IMR-90 (cell line): Measurements from ENCODE around the gene SMARCA4. TPM values are rescaled to one million over a fixed set of nuclear protein-coding genes. Genes with fewer than 3 reads are reported as not detected.

Source experiments
- ATAC-seq: fragments of 200-7000 bp; cut with Tn5 transposase; 2 replicates; pipeline ENCODE4 v1.9.1; 2020; ENCODE audit warnings: low read depth, mild to moderate bottlenecking, moderate library complexity
- BruUV-seq: library from RNA; stranded (reverse); fragments of 400-500 nt; replicated peaks from 2 replicates; lab custom pipeline; 2021; lab: Mats Ljungman, UMichigan
- CTCF ChIA-PET: fragments of 300-600 bp; formaldehyde crosslinking; extraction: SDS; loops from one replicate; lab custom pipeline; 2021; ENCODE audit warnings: antibody characterized with exemption; lab: Yijun Ruan, JAX
- POLR2A ChIA-PET: fragments of 300-600 bp; sonication (Branson Sonifier 250); formaldehyde crosslinking; loops from one replicate; lab custom pipeline; 2022; ENCODE audit warnings: antibody characterized with exemption; ENCODE audit not compliant: unreplicated experiment; lab: Charles Lee
- DNase-seq: peaks from one replicate; pipeline ENCODE4 v3.0.0; 2013
- H2AFZ ChIP-seq: replicated peaks from 2 replicates; pipeline ENCODE3; 2013; ENCODE audit warnings: low read length, mild to moderate bottlenecking; ENCODE audit not compliant: poor library complexity
- H2AK5ac ChIP-seq: 2 replicates; pipeline ENCODE4 v1.6.1; 2013; ENCODE audit warnings: low read depth, low read length, inconsistent platforms
- H2AK9ac ChIP-seq: replicated peaks from 2 replicates; pipeline ENCODE3; 2013; ENCODE audit warnings: mild to moderate bottlenecking, low read depth, low read length, moderate library complexity; ENCODE audit not compliant: poor library complexity
- H2BK120ac ChIP-seq: 2 replicates; pipeline ENCODE4 v1.6.1; 2013; ENCODE audit warnings: low read depth, low read length, inconsistent platforms
- H2BK15ac ChIP-seq: 3 replicates; pipeline ENCODE4 v1.6.1; 2013; ENCODE audit warnings: low read depth, low read length, inconsistent platforms
- H2BK20ac ChIP-seq: 2 replicates; pipeline ENCODE4 v1.6.1; 2013; ENCODE audit warnings: low read depth, mild to moderate bottlenecking, inconsistent platforms, low read length, moderate library complexity
- H2BK5ac ChIP-seq: 2 replicates; pipeline ENCODE4 v1.6.1; 2013; ENCODE audit warnings: mild to moderate bottlenecking, low read depth, low read length, inconsistent platforms; ENCODE audit not compliant: poor library complexity, severe bottlenecking
- H3K14ac ChIP-seq: replicated peaks from 2 replicates; pipeline ENCODE4 v1.6.1; 2013; ENCODE audit warnings: low read depth, low read length, inconsistent platforms
- H3K18ac ChIP-seq: 2 replicates; pipeline ENCODE4 v1.6.1; 2013; ENCODE audit warnings: low read depth, low read length, control low read depth
- H3K23ac ChIP-seq: 2 replicates; pipeline ENCODE4 v1.6.1; 2013; ENCODE audit warnings: low read depth, low read length, inconsistent platforms
- H3K27ac ChIP-seq: 2 replicates; pipeline ENCODE4 v1.5.1; 2013; ENCODE audit warnings: mild to moderate bottlenecking, control low read depth, low read length; ENCODE audit not compliant: insufficient read depth
- H3K27me3 ChIP-seq: 2 replicates; pipeline ENCODE4 v1.6.1; 2013; ENCODE audit warnings: low read length; ENCODE audit not compliant: control insufficient read depth, insufficient read depth
- H3K36me3 ChIP-seq: 2 replicates; pipeline ENCODE4 v1.6.1; 2013; ENCODE audit warnings: low read length, mixed read lengths; ENCODE audit not compliant: control insufficient read depth, insufficient read depth
- H3K4ac ChIP-seq: 2 replicates; pipeline ENCODE4 v1.6.1; 2013; ENCODE audit warnings: low read depth, low read length, inconsistent platforms
- H3K4me1 ChIP-seq: 2 replicates; pipeline ENCODE4 v1.6.1; 2013; ENCODE audit warnings: low read length, mixed read lengths; ENCODE audit not compliant: control insufficient read depth, insufficient read depth
- H3K4me2 ChIP-seq: 2 replicates; pipeline ENCODE4 v1.6.1; 2013; ENCODE audit warnings: low read depth, mild to moderate bottlenecking, control low read depth, low read length, moderate library complexity
- H3K4me3 ChIP-seq: 2 replicates; pipeline ENCODE4 v1.5.1; 2013; ENCODE audit warnings: low read depth, mild to moderate bottlenecking, control low read depth, low read length, moderate library complexity; ENCODE audit not compliant: insufficient read depth
- H3K56ac ChIP-seq: 2 replicates; pipeline ENCODE4 v1.6.1; 2013; ENCODE audit warnings: low read length, inconsistent platforms; ENCODE audit not compliant: insufficient read depth; ENCODE audit errors: extremely low read depth
- H3K79me1 ChIP-seq, 2 experiments: 2 replicates each; pipeline ENCODE4 v1.6.1; 2013; ENCODE audit warnings: low read length in 2 of 2, inconsistent platforms in 1 of 2, low read depth in 1 of 2
- H3K9ac ChIP-seq: 2 replicates; pipeline ENCODE4 v1.6.1; 2013; ENCODE audit warnings: low read depth, low read length, control low read depth
- H3K9me1 ChIP-seq: 2 replicates; pipeline ENCODE4 v1.6.1; 2013; ENCODE audit warnings: low read length, inconsistent platforms; ENCODE audit not compliant: insufficient read depth
- H3K9me3 ChIP-seq: 2 replicates; pipeline ENCODE4 v1.6.1; 2013; ENCODE audit warnings: low read length; ENCODE audit not compliant: control insufficient read depth, insufficient read depth
- H4K20me1 ChIP-seq: 2 replicates; pipeline ENCODE4 v1.6.1; 2013; ENCODE audit warnings: low read length, inconsistent platforms; ENCODE audit not compliant: insufficient read depth
- H4K5ac ChIP-seq: 2 replicates; pipeline ENCODE4 v1.6.1; 2013; ENCODE audit warnings: mild to moderate bottlenecking, low read depth, low read length, control low read depth
- H4K8ac ChIP-seq, 2 experiments: 2 replicates each; pipeline ENCODE4 v1.6.1; 2013; ENCODE audit warnings: low read depth in 2 of 2, low read length in 2 of 2, control low read depth in 1 of 2, inconsistent platforms in 1 of 2
- H4K91ac ChIP-seq: 2 replicates; pipeline ENCODE4 v1.6.1; 2013; ENCODE audit warnings: low read depth, low read length, inconsistent platforms; ENCODE audit not compliant: insufficient read depth
- BHLHE40 ChIP-seq: fragments of 150-350 bp; IDR thresholded peaks from 2 replicates; pipeline ENCODE4 v1.6.1; 2016; ENCODE audit warnings: mild to moderate bottlenecking, low read depth, low read length
- CEBPB ChIP-seq: IDR thresholded peaks from 2 replicates; pipeline ENCODE4 v1.6.1; 2012; ENCODE audit warnings: low read depth, low read length, improper control_type of control experiment
- CHD1 ChIP-seq: IDR thresholded peaks from 2 replicates; pipeline ENCODE4 v1.6.1; 2012; ENCODE audit warnings: low read depth, low read length, improper control_type of control experiment
- FOS ChIP-seq: fragments of 150-350 bp; IDR thresholded peaks from 2 replicates; pipeline ENCODE4 v1.6.1; 2016; ENCODE audit warnings: low read depth, low read length
- MAFK ChIP-seq: IDR thresholded peaks from 2 replicates; pipeline ENCODE4 v1.6.1; 2012; ENCODE audit warnings: low read depth, low read length, improper control_type of control experiment
- MAZ ChIP-seq: IDR thresholded peaks from 2 replicates; pipeline ENCODE4 v1.6.1; 2012; ENCODE audit warnings: low read depth, mild to moderate bottlenecking, low read length, improper control_type of control experiment, moderate library complexity, borderline replicate concordance
- MXI1 ChIP-seq: IDR thresholded peaks from 2 replicates; pipeline ENCODE4 v1.6.1; 2012; ENCODE audit warnings: low read depth, mild to moderate bottlenecking, low read length, moderate library complexity, borderline replicate concordance
- NFE2L2 ChIP-seq: fragments of 150-350 bp; IDR thresholded peaks from 2 replicates; pipeline ENCODE4 v1.6.1; 2016; ENCODE audit warnings: low read depth, mild to moderate bottlenecking, low read length
- POLR2A ChIP-seq: IDR thresholded peaks from 2 replicates; pipeline ENCODE4 v1.6.1; 2012; ENCODE audit warnings: mild to moderate bottlenecking, low read depth, low read length
- RAD21 ChIP-seq: IDR thresholded peaks from 2 replicates; pipeline ENCODE4 v1.6.1; 2012; ENCODE audit warnings: low read length, improper control_type of control experiment
- RCOR1 ChIP-seq: IDR thresholded peaks from 2 replicates; pipeline ENCODE4 v1.6.1; 2012; ENCODE audit warnings: mild to moderate bottlenecking, low read length, improper control_type of control experiment; ENCODE audit not compliant: insufficient replicate concordance
- RFX5 ChIP-seq: IDR thresholded peaks from 2 replicates; pipeline ENCODE4 v1.8.0; 2012; ENCODE audit warnings: low read depth, mild to moderate bottlenecking, low read length, moderate library complexity
- SMC3 ChIP-seq: fragments of 150-350 bp; IDR thresholded peaks from 2 replicates; pipeline ENCODE4 v1.6.1; 2016; ENCODE audit warnings: low read depth, mild to moderate bottlenecking, antibody characterized with exemption, low read length, moderate library complexity
- WGBS, 2 experiments: methylation state at CpG; one replicate each; pipeline versions ENCODE4 v1.1.5 to v1.1.7; 2013; ENCODE audit warnings: missing lambda C conversion rate in 2 of 2; ENCODE audit not compliant: insufficient read length in 1 of 2; ENCODE audit errors: extremely low coverage in 2 of 2; 5-methylcytosine and 5-hydroxymethylcytosine counted together
- dilution Hi-C: fragments of 300-500 bp; cut with HindIII; formaldehyde crosslinking; loops from one replicate; pipeline ENCODE4 v1.14.3; 2018; ENCODE audit warnings: low sequenced_read_pairs; ENCODE audit not compliant: unreplicated experiment
- in situ Hi-C: fragments of 300-500 bp; cut with MboI; formaldehyde crosslinking; loops from 3 replicates; pipeline ENCODE4 v1.14.3; 2019; ENCODE audit warnings: low sequenced_read_pairs, inconsistent platforms, mixed read lengths
- intact Hi-C: fragments of 100-400 bp; cut with micrococcal nuclease; formaldehyde crosslinking; loops from 2 replicates; pipeline ENCODE4 v1.10.0; 2022
- polyA plus RNA-seq, 3 experiments: library from polyadenylated mRNA; depleted of rRNA; stranded (reverse); fragments of >200 nt; gene quantifications; 2 replicates each; pipeline ENCODE4 v1.2.3, GENCODE V29; 2012; ENCODE audit warnings: low replicate concordance in 1 of 3
- total RNA-seq: library from RNA; depleted of rRNA; stranded (reverse); fragments of >200 nt; gene quantifications from 2 replicates; pipeline ENCODE4 v1.2.3, GENCODE V29; 2012
- TF ChIP-seq, protein P1 (sequence below): fragments of 150-350 bp; IDR thresholded peaks from 2 replicates; pipeline ENCODE4 v1.6.1; 2017; ENCODE audit warnings: mild to moderate bottlenecking, antibody characterized with exemption, low read length, low read depth
- TF ChIP-seq, protein P2 (sequence below): conservative IDR thresholded peaks from 2 replicates; pipeline ENCODE4 v1.5.1; 2012; ENCODE audit warnings: mild to moderate bottlenecking, low read depth, low read length, improper control_type of control experiment

Gene SMARCA4
- total and polyA plus RNA-seq, 2 of the 4 experiments (the other 2 are of a cell fraction), result 41.4 to 85.6 TPM

DNA sequence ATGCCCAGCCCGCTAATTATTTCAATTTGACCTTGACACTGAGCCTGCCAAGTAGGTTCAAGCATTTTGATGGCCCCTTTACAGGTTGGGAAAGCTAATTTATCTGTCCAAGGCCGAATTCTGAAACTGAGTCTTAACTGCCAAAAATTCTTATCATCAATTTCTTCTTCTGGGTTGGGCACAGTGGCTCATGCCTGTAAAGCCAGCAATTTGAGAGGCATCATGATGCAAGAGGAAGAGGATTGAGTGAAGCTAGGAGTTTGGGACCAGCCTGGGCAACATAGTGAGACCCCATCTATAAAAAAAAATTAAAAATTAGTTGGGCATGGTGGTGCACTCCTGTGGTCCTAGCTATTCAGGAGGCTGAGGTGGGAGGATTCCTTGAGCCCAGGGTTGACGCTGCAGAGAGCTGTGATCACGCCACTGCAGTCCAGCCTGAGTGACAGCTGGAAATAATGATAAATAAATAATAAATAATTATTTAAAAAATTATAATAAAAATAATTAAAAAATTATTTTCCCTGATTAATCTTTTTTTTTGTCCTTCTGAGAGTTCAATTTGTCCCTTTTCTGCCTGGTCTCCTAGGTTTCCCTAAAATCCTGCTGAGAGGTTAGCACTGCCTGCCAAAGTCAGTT is 127.2 kb downstream of the SMARCA4 start:
- H4K91ac ChIP-seq, result peak overlapping the region; percentile 42
- H3K14ac ChIP-seq, result peak overlapping the region; percentile 69
- dilution Hi-C loops, result no loop called here
- DNase-seq, result no peak
- 0 out of 2 replicates have a peak overlapping the region, but pooled peaks have one; percentile 10 for H3K9ac ChIP-seq
- WGBS, 2 experiments, result 100% methylated on average over 1 of the region's 4 CpGs; no CpG with 5 or more reads in 1 of the 2 experiments
- peak overlapping the region; percentile 17 for H2AK9ac ChIP-seq
- CTCF ChIA-PET, result no interaction called here
- H4K8ac ChIP-seq, result peak overlapping the region; percentile 21 to 89; a peak in 3 of 4 replicates
- POLR2A ChIA-PET, result interaction anchor here (0.6 kb wide), 1 partner anchor 12 kb away, joined by 3 read pairs; no protein-coding TSS in a partner anchor
- peak overlapping the region; percentile 23; the same call in 1 of the 2 replicates for H3K56ac ChIP-seq
- no peak overlapping the region for H3K4me3 ChIP-seq
- in situ Hi-C loops, result no loop called here
- H3K9me1 ChIP-seq, result peaks cover 6% of the 10 kb centered on the region; the same call in 1 of the 2 replicates
- ATAC-seq, result no peak
- no peak overlapping the region; the same call in 1 of the 2 replicates for H3K23ac ChIP-seq
- H4K5ac ChIP-seq, result peak overlapping the region; percentile 72
- H2BK5ac ChIP-seq, result peak overlapping the region; percentile 88
- H2AK5ac ChIP-seq, result peak overlapping the region; percentile 69; the same call in 1 of the 2 replicates
- H4K20me1 ChIP-seq, result peaks cover 25% of the 10 kb centered on the region; the same call in 1 of the 2 replicates
- H3K4ac ChIP-seq, result peak overlapping the region; percentile 66
- H3K9me3 ChIP-seq, result no peaks in the 10 kb centered on the region
- peak overlapping the region; percentile 15 for H2AFZ ChIP-seq
- H2BK15ac ChIP-seq, result peak overlapping the region; percentile 68; the same call in 1 of the 3 replicates
- H3K27ac ChIP-seq, result peak overlapping the region; percentile 75; the same call in 1 of the 2 replicates
- peaks cover 3 to 42% of the 10 kb centered on the region in 2 experiments; a peak in 3 of 4 replicates for H3K79me1 ChIP-seq
- H3K4me2 ChIP-seq, result peak overlapping the region; percentile 23; the same call in 1 of the 2 replicates
- peak overlapping the region; percentile 94 for H2BK120ac ChIP-seq
- no peaks in the 10 kb centered on the region for H3K27me3 ChIP-seq
- intact Hi-C loops, result no loop called here
- peak overlapping the region; percentile 70; the same call in 1 of the 2 replicates for H2BK20ac ChIP-seq
- peaks cover 12% of the 10 kb centered on the region for H3K4me1 ChIP-seq
- no TSS peak for BruUV-seq
- peak overlapping the region; percentile 78; the same call in 1 of the 2 replicates for H3K18ac ChIP-seq
- no peaks in the 10 kb centered on the region for H3K36me3 ChIP-seq
- TF ChIP-seq, protein P1, sequence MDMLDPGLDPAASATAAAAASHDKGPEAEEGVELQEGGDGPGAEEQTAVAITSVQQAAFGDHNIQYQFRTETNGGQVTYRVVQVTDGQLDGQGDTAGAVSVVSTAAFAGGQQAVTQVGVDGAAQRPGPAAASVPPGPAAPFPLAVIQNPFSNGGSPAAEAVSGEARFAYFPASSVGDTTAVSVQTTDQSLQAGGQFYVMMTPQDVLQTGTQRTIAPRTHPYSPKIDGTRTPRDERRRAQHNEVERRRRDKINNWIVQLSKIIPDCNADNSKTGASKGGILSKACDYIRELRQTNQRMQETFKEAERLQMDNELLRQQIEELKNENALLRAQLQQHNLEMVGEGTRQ, result no peak
- TF ChIP-seq RCOR1 (no peak), RAD21 (no peak), MXI1 (no peak), CHD1 (no peak), SMC3 (no peak), RFX5 (no peak), POLR2A (no peak), BHLHE40 (no peak), MAFK (no peak), CEBPB (no peak), FOS (no peak), MAZ (no peak), NFE2L2 (no peak)
- TF ChIP-seq, protein P2, sequence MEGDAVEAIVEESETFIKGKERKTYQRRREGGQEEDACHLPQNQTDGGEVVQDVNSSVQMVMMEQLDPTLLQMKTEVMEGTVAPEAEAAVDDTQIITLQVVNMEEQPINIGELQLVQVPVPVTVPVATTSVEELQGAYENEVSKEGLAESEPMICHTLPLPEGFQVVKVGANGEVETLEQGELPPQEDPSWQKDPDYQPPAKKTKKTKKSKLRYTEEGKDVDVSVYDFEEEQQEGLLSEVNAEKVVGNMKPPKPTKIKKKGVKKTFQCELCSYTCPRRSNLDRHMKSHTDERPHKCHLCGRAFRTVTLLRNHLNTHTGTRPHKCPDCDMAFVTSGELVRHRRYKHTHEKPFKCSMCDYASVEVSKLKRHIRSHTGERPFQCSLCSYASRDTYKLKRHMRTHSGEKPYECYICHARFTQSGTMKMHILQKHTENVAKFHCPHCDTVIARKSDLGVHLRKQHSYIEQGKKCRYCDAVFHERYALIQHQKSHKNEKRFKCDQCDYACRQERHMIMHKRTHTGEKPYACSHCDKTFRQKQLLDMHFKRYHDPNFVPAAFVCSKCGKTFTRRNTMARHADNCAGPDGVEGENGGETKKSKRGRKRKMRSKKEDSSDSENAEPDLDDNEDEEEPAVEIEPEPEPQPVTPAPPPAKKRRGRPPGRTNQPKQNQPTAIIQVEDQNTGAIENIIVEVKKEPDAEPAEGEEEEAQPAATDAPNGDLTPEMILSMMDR, result no peak
